ENCODE measurements around the gene CCL4. TPM values are rescaled to one million over a fixed set of nuclear protein-coding genes. Genes with fewer than 3 reads are reported as not detected.
A peak's percentile ranks its signal among the peaks of the same experiment; 100 is the strongest.

The CCL4 gene
- total RNA-seq, 1 experiment from 2014 or later, result not detected

DNA sequence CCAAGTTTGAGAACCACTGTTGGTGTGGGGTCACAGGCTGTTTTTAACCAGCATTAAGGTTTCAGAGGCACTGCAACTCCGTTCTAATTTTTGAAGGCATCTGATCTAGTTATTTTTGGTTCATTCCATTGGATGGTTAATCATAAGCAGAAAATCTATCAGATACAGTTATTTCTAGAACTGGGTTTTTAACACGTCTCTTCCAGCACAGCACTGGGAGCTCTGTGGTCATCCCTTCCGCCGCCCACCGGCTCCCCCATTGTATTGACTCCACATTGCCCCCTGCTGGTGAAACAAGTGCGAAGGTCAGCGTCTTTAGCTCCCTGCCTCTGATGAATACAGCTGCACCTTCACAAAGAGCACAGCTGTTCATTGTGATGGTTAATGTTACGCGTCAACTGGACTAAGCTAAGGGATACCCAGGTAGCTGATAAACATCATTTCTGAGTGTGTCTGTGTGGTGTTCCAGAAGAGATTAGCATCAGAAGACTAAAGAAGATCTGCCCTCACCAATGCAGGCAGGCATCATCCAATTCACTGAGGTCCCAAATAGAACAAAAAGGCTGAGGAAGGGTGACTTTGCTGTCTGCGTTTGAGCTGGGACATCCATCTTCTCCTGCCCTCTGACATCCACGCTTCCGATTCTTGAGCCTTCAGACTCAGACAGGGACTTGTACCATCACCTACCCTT, 31.1 kb upstream of the CCL4 start:
- no peak overlapping the region for H4K91ac ChIP-seq (ENCODE audit: insufficient read length, low read depth, low read length)
- H4K5ac ChIP-seq (ENCODE audit: insufficient read length, low read depth, low read length), result no peak overlapping the region
- Mint-ChIP-seq H3K9me3 (no peaks in the 10 kb centered on the region), H3K36me3 (ENCODE audit: insufficient read depth in 1 of 3, low read depth in 3 of 3) (0 out of 7 replicates have a peak, but pooled peaks cover 0 to 2% (median 0%) of the 10 kb centered on the region in 3 experiments), H3K27ac (peak overlapping the region in 1 of 3 experiments; percentile 82; a peak in 3 of 7 replicates), H3K27me3 (ENCODE audit: low read depth) (peaks cover 2% of the 10 kb centered on the region), H3K4me1 (peaks cover 4 to 7% of the 10 kb centered on the region in 2 experiments; a peak in 3 of 4 replicates), H3K4me3 (no peak overlapping the region)
- no peak overlapping the region for H3T11ph ChIP-seq (ENCODE audit: low read length)
- no peaks in the 10 kb centered on the region for H4K20me1 ChIP-seq (ENCODE audit: control insufficient read depth, insufficient read depth, insufficient read length)
- no peak overlapping the region for H3K23ac ChIP-seq (ENCODE audit: insufficient read length, low read depth, low read length)
- no peaks in the 10 kb centered on the region for H3K27me3 ChIP-seq (ENCODE audit: insufficient read depth, low read length)
- no peak overlapping the region for H3K14ac ChIP-seq (ENCODE audit: insufficient read depth, low read length)
- H2AK5ac ChIP-seq (ENCODE audit: insufficient read length, low read length), result no peak overlapping the region
- H2BK12ac ChIP-seq (ENCODE audit: insufficient read length, low read depth, low read length), result no peak overlapping the region
- no peaks in the 10 kb centered on the region for H3K79me2 ChIP-seq (ENCODE audit: insufficient read depth, low read length)
- no peak overlapping the region for H2BK15ac ChIP-seq (ENCODE audit: low read depth, low read length)
- no peak overlapping the region for H2BK20ac ChIP-seq (ENCODE audit: low read depth, low read length, poor library complexity, severe bottlenecking)
- H3K79me1 ChIP-seq (ENCODE audit: insufficient read depth, low read depth, low read length, poor library complexity, severe bottlenecking), result no peaks in the 10 kb centered on the region
- H3K9ac ChIP-seq (ENCODE audit: extremely low read depth, insufficient read length, low read length), result no peak overlapping the region
- H3K9me3 ChIP-seq (ENCODE audit: control insufficient read depth, low read depth, low read length), result no peaks in the 10 kb centered on the region
- H3K56ac ChIP-seq (ENCODE audit: insufficient read length, low read depth, low read length), result no peak overlapping the region
- no peaks in the 10 kb centered on the region for H3K23me2 ChIP-seq (ENCODE audit: insufficient read length, low read depth, low read length, poor library complexity, severe bottlenecking)
- no peak overlapping the region for H3K27ac ChIP-seq (ENCODE audit: insufficient read length, low read depth, low read length)
- no peak overlapping the region for H3K18ac ChIP-seq (ENCODE audit: insufficient read length, low read depth, low read length)
- no peak overlapping the region for H2BK5ac ChIP-seq (ENCODE audit: insufficient read length, low read length)
- H2BK120ac ChIP-seq (ENCODE audit: low read depth, low read length, poor library complexity, severe bottlenecking), result no peak overlapping the region
- no peak overlapping the region for H4K8ac ChIP-seq (replicated peaks; ENCODE audit: insufficient read length, low read depth, low read length)
- WGBS (ENCODE audit: extremely low coverage, insufficient read length, low lambda C conversion rate), result no CpG with 5 or more reads among the region's 12 CpGs
- no peak overlapping the region for H3K4ac ChIP-seq (ENCODE audit: low read depth, low read length)
- no peak overlapping the region for H2AFZ ChIP-seq (ENCODE audit: low read length)
- TF ChIP-seq, protein P1, sequence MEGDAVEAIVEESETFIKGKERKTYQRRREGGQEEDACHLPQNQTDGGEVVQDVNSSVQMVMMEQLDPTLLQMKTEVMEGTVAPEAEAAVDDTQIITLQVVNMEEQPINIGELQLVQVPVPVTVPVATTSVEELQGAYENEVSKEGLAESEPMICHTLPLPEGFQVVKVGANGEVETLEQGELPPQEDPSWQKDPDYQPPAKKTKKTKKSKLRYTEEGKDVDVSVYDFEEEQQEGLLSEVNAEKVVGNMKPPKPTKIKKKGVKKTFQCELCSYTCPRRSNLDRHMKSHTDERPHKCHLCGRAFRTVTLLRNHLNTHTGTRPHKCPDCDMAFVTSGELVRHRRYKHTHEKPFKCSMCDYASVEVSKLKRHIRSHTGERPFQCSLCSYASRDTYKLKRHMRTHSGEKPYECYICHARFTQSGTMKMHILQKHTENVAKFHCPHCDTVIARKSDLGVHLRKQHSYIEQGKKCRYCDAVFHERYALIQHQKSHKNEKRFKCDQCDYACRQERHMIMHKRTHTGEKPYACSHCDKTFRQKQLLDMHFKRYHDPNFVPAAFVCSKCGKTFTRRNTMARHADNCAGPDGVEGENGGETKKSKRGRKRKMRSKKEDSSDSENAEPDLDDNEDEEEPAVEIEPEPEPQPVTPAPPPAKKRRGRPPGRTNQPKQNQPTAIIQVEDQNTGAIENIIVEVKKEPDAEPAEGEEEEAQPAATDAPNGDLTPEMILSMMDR (conservative IDR thresholded peaks at IDR 0.05), result peak; percentile 93
- DNase-seq, result peak; percentile 89
- no peak overlapping the region for H3K4me2 ChIP-seq (ENCODE audit: insufficient read depth, insufficient read length, low read length)
- no peaks in the 10 kb centered on the region for H3K4me1 ChIP-seq (ENCODE audit: insufficient read depth, low read length)

Measured in H9 (cell line).